HG02588 (cell line): ENCODE measurements around the gene NFKBIB.
"Not testable (repeated sequence)": the region's sequence is repeated elsewhere in the genome, so short reads cannot be mapped to it uniquely, and the experiment has no call there.

Experiments
- ATAC-seq: cut with Tn5 transposase; IDR thresholded peaks from one replicate; pipeline ENCODE4 v1.9.1; 2021; ENCODE audit warnings: mild to moderate bottlenecking, moderate library complexity; ENCODE audit not compliant: unreplicated experiment

Gene NFKBIB

DNA sequence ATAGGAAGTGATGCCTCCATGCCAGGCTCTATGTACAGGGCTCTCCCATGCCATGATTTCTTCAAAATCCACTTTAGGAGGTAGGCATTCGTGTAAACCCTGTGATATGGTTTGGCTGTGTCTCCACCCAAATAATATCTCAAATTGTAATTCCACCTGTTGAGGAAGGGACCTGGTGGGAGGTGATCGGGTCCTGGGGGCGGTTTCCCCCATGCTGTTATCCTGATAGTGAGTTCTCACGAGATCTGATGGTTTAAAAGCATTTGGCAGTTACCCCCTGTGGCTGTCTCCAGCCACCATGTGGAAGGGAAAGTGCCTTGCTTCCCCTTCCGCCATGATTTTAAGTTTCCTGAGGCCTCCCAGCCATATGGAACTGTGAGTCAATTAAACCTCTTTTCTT, 22.7 kb downstream of the NFKBIB start:
- ATAC-seq = no peak

DNA sequence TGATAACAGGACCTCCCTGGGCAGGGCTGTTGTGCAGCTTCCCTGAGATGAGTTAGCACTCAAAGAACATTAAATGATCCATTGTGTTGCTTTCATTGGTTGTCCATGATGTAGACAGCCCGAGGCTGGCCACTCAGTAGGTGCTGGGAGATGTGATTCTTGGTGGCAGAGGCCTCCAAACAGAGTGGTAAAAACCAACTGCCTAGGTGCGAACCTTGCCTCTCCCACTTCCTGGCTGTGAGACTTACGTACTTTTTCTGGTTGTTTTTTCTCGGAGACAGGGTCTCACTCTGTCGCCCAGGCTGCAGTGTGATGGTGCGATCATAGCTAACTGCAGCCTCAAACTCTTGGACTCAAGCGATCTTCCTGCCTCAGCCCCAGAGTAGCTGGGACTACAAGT, 24.6 kb downstream of the NFKBIB start:
- no peak for ATAC-seq

DNA sequence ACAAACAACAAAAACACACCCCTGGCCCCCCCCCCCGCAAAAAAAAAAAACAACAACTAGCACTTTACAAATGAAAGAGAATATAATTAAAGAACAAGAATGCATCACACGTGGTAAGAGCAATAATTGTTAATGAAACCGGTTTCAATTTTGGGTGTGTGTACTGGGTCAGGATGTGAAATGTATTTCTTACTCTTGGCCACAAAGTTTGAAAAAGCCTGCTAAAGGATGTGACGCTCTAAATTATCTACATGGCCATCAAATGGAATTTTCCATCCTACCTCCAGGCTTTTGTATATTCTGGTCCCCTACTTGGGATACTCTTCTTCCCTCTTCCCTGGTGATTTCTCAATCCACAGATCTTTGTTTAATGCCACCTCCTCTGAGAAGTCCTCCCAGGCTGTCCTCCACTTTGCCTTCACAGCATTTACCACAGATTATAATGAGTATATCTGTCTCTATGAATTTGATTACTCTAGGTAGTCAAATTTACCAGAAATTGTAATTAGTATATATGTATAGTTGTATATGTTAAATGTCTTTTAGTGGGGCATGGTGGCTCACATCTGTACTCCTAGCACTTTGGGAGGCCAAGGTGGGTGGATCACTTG, 28.7 kb downstream of the NFKBIB start:
- ATAC-seq = no peak

DNA sequence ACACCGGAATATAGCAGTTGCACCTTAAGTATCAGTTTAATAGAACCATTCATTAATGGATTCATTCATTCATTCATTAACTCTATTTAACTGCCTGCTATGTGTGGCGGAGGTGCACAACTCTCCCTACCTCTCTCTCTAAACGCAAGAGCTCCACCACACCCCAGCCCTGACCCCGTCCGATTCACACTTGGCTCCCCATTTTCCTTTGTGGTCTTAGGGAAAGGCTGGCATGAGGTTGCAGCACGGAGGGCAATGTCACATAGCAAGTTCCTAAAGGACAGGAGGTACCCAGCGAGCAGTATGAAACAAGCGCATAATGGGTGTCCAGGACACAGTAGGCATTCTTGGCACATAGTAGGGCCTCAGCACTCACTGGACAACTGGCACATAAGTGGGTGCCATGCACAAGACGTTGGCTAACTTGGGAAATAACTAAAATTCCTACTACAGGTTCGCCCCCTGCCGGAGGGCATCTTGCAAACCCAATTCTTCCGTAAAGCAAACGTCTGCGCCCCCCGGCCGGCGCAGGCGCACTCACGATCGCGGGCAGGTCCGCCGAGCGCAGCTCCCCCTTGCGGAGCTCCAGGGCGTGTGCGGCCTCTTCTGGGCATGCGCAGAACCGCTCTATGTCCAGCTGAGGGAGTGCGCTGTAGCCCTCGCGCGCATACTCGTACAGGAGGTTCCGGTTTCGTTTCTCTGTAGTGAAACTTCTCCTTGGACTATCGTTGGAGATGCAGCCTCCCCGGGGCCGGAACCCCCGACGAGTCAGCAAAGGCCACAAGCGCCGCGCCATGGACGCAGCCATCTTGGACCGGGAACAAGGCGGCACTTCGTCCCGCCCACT, 30.4 kb downstream of the NFKBIB start, which contains the start of gene SARS2:
TSS of gene SARS2 (minus strand) at position 835 of the 847 bp plus-strand sequence. CDS start at position 808, 27 bp downstream.
- ATAC-seq = peak; percentile 65

DNA sequence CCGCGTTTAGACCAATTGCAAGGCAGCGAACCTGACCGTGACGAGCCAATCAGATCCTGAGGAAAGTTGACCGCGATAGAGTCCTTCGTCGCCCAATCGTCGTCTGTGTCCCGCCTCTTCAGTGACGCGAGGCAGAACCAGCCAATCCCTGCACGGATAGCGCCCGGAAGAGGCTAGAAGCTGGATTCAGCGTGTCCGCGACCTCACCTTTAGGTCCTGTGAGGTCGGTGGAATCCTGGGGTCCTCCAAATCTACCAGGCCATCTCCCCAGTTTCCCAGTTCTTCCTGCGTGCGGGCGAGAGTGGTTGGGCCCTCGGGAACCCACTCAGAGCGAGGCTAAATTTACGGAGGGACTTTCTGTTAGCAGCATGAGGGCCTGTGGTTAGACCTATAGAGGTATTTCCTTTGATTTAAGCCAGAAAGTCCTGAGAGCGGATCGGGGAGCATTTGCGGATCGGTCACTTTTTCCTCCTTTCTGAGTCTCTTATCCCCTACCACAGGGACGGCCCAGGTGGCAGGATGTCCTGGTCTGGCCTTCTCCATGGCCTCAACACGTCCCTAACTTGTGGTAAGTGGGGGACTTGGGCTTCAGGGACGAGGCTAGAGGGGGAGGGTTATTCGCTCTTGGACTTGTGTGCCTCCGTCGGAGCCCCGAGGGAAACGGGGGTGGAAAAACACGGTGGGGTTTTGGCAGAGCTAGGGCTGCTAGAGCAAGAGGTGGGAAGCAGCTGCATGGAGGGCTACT, 31.2 kb downstream of the NFKBIB start, which contains the start of gene MRPS12:
TSS of gene MRPS12 (plus strand) at position 169 of the 745 bp plus-strand sequence. CDS start at position 520, 351 bp downstream.
- ATAC-seq = peak; percentile 88

DNA sequence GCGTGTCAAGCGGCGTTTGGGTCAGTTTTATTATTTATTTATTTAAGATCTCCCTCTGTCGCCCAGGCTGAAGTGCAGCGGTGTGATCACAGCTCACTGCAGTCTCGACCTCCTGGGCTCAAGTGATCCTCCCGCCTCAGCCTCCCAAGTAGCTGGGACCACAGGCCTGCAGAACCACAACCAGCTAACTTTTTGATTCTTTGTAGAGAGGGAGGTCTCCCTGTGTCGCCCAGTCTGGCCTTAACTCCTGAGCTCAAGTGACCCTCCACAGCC, 31.7 kb downstream of the NFKBIB start:
- no peak for ATAC-seq

DNA sequence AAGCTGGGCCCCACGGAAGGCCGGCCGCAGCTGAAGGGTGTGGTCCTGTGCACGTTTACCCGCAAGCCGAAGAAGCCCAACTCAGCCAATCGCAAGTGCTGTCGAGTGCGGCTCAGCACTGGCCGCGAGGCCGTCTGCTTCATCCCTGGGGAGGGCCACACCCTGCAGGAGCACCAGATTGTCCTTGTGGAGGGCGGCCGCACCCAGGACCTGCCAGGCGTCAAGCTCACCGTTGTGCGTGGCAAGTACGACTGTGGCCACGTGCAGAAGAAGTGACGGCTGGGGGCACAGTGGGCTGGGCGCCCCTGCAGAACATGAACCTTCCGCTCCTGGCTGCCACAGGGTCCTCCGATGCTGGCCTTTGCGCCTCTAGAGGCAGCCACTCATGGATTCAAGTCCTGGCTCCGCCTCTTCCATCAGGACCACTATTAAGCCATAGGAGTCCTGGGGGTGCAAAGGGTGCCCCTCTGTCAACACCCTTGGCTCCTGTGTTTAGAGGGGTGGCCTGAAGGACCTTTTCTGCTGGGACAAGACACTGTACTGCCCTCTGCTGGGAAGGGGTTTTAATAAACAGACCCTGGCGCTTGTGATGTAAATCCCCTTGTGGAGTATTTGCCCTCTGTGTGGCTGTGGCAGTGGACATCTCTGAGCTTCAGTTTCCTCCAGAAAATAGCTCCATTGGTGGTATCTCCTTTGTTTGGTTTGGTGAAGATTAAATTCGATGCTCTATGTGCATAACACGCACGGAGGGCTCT, 32.8 kb downstream of the NFKBIB start:
- no peak for ATAC-seq

DNA sequence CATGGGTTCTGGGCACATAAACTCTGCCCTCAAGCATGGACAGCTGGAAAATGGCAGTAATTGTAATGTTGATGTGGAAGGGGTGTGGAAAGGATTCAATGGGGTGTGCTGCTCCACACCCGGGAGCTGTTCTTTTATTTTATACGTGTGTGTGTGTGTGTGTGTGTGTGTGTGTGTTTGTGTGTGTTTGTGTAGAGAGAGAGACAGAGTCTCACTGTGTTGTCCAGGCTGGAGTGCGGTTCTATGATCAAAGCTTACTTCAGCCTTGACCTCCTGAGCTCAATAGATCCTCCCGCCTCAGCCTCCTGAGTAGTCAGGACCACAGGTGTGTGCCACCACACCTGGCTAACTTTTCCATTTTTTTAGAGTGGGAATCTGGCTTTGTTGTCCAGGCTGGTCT, 33.8 kb downstream of the NFKBIB start:
- ATAC-seq = no peak

DNA sequence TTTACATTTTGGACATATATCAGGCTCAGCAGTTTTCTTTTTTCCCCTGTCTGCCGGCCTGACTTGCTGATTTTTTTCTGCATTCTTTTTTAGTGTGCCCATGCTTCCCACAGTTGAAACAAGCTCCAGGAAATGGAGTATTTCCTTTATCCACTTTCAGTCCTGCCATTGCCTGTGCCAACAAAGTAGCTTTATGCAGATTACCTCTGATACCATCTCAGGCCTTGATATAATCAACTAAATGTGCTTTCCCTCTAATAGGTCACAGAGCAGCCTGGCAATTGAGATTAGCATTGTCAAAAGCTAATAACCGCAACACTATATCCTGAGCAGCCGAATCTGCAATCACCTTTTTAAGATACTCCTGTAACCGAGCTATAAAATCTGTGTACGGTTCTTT, 40.2 kb downstream of the NFKBIB start:
- ATAC-seq = no peak

DNA sequence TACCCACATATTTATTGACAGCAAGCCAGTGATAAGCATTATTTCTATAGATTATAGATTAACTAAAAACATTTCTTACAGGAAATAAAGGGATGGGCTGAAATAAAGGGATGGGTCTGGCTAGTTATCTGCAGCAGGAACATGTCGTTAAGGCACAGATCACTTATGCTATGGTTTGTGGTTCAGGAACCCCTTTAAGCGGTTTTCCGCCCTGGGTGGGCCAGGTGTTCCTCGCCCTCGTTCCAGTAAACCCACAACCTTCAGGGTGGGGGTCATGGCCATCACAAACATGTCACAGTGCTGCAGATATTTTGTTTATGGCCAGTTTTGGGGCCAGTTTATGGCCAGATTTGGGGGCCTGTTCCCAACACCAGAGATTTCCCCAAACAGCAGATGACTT, 41.7 kb downstream of the NFKBIB start:
- not testable (repeated sequence) for ATAC-seq

DNA sequence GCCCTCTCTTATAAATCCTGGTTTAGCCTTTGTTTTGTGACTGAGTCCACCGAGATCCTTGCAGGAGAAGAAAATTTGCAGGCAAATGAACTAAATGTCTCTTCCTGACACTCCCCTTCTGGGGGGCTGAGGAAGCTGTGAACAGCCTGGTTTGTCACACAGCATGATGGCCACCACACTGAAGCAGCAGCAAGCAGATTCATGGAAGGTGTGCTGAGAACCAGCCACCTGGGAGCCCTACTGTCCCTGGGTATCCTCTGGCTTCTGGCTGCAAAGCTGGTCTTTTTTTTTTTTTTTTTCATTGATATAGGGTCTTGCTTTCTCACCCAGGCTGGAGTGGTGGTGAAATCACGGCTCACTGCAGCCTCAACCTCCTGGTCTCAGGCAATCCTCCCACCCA, 42.2 kb downstream of the NFKBIB start:
- no peak for ATAC-seq

DNA sequence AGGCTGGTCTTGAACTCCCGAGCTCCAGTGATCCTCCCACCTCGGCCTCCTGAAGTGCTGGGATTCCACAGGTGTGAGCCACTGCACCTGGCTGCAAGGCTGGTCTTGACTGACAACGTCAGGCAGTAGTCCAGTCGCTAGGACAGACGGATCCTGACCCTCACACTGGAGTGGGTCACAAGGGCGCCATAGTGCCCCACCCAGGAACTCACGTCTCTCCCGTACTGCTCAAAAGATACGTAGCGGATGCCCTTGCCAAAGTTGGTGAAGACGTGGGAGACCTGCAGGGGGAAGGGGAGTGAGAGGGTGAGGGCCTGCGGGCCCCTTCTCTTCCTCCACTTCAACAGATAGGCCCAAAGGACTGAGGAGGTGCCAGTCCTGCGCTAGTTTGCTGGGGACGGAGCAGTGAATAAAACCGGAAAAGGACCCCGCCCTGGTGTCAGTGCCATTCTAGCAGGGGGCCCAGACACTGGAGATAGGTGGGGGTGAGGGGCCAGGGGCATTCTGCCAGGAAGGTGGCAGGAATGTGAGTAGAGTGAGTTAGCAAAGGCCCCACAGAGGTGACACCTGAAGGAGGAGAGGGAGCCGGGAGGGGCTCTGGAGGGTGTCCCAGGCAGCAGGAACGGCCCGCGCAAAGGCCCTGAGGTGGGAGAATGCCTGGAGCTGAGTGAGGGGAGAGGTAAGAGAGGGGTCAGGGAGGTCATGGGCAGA, 42.9 kb downstream of the NFKBIB start:
- ATAC-seq = no peak

DNA sequence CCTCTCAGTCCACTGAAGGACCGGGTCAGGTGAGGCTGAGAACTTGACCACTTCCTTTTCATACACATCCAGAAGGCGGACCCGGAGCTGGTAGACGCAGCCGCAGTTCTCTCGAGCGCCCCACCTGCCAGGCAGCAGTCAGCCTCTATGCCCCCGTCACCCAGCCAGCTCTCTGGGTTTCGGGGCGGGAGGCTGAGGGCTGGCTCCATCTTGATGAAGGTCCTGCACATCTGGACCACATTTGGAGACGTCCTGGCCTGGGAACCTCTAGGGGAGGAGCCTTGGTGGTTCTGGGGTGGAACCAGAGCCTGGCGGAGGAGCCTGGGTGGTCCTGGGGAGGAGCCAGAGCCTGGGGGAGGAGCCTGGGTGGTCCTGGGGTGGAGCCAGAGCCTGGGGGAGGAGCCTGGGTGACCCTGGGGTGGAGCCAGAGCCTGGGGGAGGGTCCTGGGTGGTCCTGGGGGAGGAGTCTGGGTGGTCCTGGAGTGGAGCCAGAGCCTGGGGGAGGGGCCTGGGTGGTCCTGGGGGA, 45.3 kb downstream of the NFKBIB start:
- no peak for ATAC-seq

DNA sequence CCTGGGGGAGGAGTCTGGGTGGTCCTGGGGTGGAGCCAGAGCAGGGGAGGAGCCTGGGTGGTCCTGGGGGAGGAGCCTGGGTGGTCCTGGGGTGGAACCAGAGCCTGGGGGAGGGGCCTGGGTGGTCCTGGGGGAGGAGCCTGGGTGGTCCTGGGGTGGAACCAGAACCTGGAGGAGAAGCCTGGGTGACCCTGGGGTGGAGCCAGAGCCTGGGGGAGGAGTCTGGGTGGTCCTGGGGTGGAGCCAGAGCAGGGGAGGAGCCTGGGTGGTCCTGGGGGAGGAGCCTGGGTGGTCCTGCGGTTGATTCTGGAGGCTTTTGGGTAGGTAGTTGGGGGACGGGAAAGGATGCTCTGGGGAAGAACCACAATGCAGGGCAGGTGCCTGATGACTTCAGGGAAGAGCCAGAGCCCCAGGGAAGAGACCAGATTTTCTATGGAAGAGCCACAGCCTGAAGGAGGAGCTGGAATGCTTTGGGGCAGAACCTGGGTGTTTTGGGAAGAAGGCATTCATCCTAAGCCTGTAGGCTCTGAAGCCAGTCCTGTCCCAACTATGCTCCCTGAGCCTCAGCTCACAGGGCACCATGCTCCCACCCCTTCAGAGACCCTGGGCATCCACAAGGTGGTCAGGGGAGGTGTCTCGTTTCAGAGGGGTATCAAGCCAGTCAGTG, 45.9 kb downstream of the NFKBIB start:
- no peak for ATAC-seq

DNA sequence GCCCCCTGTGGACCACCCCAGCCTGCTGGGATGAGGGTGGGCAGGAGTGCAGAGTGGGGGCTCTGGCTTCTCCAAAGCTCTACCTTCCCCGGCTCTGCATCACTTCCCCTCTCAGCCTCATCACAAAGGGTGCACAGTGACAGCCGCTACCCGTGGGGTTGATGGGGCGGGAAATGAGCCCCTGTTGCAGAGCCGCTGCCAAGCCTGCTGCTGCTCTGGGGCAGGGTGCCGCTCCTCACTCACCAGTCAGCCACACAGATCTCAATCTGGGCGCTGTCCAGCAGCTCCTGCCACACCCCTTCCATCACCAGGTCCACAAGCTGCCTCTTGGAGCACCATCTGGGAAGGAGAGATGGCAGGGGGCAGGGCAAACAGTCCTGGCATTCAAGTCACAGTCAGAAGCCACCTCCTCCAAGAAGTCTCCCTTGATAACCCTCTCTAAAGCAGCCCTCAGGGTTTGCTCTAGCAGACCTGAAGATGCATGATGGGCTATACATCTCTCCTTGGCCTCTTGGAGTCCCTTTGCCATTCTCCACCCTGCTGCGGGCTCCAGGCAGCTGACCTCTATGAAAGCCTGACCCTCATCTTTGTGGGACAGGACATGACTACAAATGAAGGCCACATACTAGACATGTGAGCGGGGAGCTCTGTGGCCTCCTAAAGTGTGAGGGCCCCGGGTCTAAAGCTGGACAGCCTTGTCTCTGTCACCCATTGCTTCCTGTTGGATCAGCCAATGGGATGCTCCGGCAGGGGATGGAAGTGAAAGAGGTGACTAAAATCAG, 46.7 kb downstream of the NFKBIB start:
- ATAC-seq = no peak

DNA sequence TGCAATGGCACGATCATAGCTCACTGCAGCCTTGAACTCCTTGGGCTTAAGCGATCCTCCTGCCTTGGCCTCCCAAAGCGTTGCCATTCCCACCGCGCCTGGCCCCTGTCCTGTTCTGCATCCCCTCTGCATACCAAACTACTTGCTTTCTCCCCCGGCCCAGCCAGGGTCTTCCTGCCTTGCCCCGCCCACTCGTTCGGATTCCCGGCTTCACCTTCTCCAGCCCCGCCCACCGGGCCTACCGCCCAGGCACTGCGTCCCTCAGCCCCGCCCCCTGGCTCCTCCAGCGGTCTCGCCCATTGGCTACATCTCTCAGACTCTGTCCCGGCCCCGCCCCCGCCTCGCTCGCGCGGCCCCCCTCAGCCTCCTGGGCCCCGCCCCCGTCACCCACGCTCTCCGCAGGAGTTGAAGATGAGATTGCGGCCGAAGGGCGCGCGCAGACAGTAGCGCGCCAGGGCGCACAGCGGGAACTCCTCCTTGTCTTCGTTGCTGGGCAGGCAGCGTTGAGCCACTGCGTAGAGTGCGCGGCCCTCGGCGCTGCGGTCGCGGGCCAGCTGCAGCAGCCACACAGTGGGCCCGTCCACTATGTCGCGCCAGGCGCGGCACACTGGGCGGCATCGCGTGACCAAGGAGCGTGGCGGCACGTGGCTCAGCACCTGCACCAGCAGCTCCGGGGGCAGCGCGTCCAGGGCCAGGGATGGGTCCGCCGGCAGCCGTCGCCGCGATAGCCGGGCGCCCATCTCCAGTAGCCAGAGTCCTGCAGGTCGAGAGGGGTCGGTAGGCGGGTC, 50.0 kb downstream of the NFKBIB start:
- ATAC-seq = peak; percentile 51

DNA sequence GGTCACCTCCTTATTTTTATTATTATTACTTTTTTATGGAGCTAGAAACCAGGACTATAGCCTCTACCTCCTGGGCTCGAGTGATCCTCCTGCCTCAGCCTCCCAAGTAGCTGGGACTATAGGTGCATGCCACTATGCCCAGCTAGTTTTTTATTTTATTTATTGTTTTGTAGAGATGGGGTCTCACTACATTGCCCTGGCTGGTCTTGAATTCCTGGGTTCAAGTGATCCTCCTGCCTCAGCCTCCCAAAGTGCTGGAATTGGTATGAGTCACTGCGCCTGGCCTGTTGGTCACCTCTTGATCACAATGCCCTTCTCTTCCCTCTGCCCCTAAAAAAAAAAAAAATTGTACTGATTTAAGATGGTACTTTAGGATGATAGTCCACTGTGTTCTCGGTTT, 51.4 kb downstream of the NFKBIB start:
- ATAC-seq = no peak
